Prostate gland (tissue), 2 donors: Measurements from ENCODE around the gene PAQR7.

Source experiments
- CTCF ChIP-seq, 4 experiments: fragments of 200-600 bp in 2 of 4; fragments of 450-650 bp in 2 of 4; sonication (generic) in 2 of 4; IDR thresholded peaks; 1 replicate in 3 of 4; 2 replicates in 1 of 4; pipeline ENCODE4 v1.5.1; 2016 to 2019; ENCODE audit warnings: antibody characterized with exemption in 4 of 4, mild to moderate bottlenecking in 2 of 4, moderate library complexity in 2 of 4
- POLR2AphosphoS5 ChIP-seq: sonication (generic); formaldehyde crosslinking; IDR thresholded peaks from one replicate; pipeline ENCODE4 v1.6.1; 2017; ENCODE audit warnings: antibody characterized with exemption

DNA sequence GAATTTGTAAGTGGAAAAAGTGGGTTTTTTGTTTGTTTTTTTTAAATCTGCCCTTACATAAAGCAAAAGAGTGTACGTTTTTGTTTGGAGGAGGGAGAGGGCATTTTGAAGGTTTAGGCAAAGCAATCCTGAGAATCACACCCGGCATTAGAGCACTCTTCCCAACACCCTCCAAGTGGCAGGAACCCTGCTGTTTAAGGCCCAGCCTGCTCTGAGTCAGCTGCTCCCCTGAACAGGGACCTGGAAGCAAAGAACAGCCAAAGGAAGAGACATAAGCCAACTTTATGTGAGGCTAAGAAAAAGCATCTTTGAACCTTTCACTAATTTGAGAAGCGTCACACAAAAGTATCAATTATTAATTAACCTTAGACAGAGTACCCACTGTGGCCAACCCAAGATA, 38.8 kb downstream of the PAQR7 start:
- TF ChIP-seq POLR2AphosphoS5 = no peak
- TF ChIP-seq CTCF (IDR thresholded peaks at IDR 0.05) = no peak
